GM21717 (cell line): ENCODE measurements around the gene TDRD3.
"Not testable (repeated sequence)": the region's sequence is repeated elsewhere in the genome, so short reads cannot be mapped to it uniquely, and the experiment has no call there.

Experiments used
- ATAC-seq: cut with Tn5 transposase; IDR thresholded peaks from one replicate; pipeline ENCODE4 v1.9.1; 2021; ENCODE audit warnings: mild to moderate bottlenecking, moderate library complexity; ENCODE audit not compliant: unreplicated experiment

The TDRD3 gene

GRCh38 chr13:60396783-60397703 is at the start of gene TDRD3:
TSS of gene TDRD3 (plus strand) at chr13:60397220. CDS start at chr13:60397365, 145 bp downstream.
- ATAC-seq = peak; percentile 64

GRCh38 chr13:60347690-60348089 is 49.3 kb upstream of the TDRD3 start:
- ATAC-seq = no peak

- no peak for ATAC-seq
These were observed 48.9 kb upstream of the TDRD3 start for GRCh38 chr13:60348097-60348496.

GRCh38 chr13:60351326-60351725 is 45.7 kb upstream of the TDRD3 start:
- ATAC-seq = no peak

GRCh38 chr13:60351855-60352615 is 45.0 kb upstream of the TDRD3 start:
- ATAC-seq = no peak

- no peak for ATAC-seq
These were observed 44.4 kb upstream of the TDRD3 start for GRCh38 chr13:60352644-60353043.

GRCh38 chr13:60355056-60355455 is 42.0 kb upstream of the TDRD3 start:
- ATAC-seq = no peak

GRCh38 chr13:60356970-60357369 is 40.0 kb upstream of the TDRD3 start:
- no peak for ATAC-seq

GRCh38 chr13:60358453-60358852 is 38.6 kb upstream of the TDRD3 start:
- no peak for ATAC-seq

- ATAC-seq = no peak
These were observed 33.7 kb upstream of the TDRD3 start for GRCh38 chr13:60363288-60363687.

GRCh38 chr13:60369242-60369641 is 27.8 kb upstream of the TDRD3 start:
- no peak for ATAC-seq

GRCh38 chr13:60370343-60370742 is 26.7 kb upstream of the TDRD3 start:
- ATAC-seq = no peak

GRCh38 chr13:60372141-60372540 is 24.9 kb upstream of the TDRD3 start:
- ATAC-seq = no peak

GRCh38 chr13:60379282-60379681 is 17.7 kb upstream of the TDRD3 start:
- ATAC-seq = not testable (repeated sequence)

- no peak for ATAC-seq
These were observed 17.0 kb upstream of the TDRD3 start for GRCh38 chr13:60379837-60380565.

GRCh38 chr13:60384911-60385310 is 12.1 kb upstream of the TDRD3 start:
- no peak for ATAC-seq

GRCh38 chr13:60386250-60386649 is 10.8 kb upstream of the TDRD3 start:
- no peak for ATAC-seq

GRCh38 chr13:60392131-60392530 is 4.9 kb upstream of the TDRD3 start:
- no peak for ATAC-seq

GRCh38 chr13:60395971-60396782 is 843 bp upstream of the TDRD3 start:
- ATAC-seq = peak; percentile 73

GRCh38 chr13:60397704-60398378 is 821 bp downstream of the TDRD3 start:
- ATAC-seq = peak; percentile 26
